ENCODE data around the gene TMEM88.
A peak's percentile ranks its signal among the peaks of the same experiment; 100 is the strongest.

Gene TMEM88

DNA sequence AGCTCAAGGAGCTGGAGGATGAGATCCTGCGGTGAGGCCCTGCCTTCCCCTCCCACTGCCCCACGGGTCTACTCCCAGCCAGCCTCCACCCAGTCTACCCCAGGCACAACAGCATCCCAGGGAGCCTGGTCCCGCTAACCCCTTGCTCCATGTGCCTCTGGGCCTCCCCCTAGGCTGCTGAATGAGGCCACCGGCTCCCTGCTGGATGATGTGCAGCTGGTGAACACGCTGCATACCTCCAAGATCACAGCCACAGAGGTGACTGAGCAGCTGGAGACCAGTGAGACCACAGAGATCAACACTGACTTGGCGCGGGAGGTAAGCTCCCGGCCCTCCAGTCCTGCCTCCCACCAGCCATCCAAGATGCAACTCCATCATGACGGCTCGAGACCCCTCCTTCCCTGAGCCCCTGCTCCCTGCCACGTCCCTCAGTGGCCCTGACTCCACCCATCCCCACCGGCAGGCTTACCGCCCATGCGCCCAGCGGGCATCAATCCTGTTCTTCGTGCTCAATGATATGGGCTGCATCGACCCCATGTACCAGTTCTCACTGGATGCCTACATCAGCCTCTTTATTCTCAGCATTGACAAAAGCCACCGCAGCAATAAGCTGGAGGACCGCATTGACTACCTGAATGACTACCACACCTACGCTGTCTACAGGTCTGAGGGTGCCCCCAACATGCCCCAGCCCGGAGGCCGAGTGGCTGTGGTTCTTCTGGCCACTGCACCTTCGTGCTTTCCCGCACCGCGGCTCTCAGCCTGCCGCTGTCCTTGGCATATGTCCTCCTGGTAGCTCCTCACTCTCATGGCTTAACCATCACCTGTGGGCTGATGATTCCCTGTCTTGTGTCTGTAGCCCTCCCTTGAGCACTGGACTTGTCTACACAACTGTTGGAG lies 35.9 kb upstream of the TMEM88 start:
- Histone ChIP-seq H3K9ac (ENCODE audit: low read length) (no peak overlapping the region), H2AK5ac (ENCODE audit: low read length) (no peak overlapping the region), H3K23ac (ENCODE audit: low read length) (no peak overlapping the region), H3K4me3 (ENCODE audit: low read length) (no peak overlapping the region), H3K27me3 (ENCODE audit: insufficient read depth, low read length, poor library complexity) (no peaks in the 10 kb centered on the region), H3K27ac (ENCODE audit: low read depth, low read length) (no peak overlapping the region), H3K18ac (ENCODE audit: low read length) (no peak overlapping the region), H3K4me2 (ENCODE audit: low read length) (no peak overlapping the region), H4K5ac (ENCODE audit: low read length) (no peak overlapping the region), H2BK120ac (ENCODE audit: low read depth, low read length) (no peak overlapping the region), H3K79me1 (ENCODE audit: low read length) (no peaks in the 10 kb centered on the region), H4K8ac (ENCODE audit: low read depth, low read length) (no peak overlapping the region), H3K79me2 (ENCODE audit: control insufficient read depth, insufficient read depth, low read length) (no peaks in the 10 kb centered on the region), H3K36me3 (ENCODE audit: control insufficient read depth, insufficient read depth, low read length) (no peaks in the 10 kb centered on the region), H3K4ac (ENCODE audit: low read depth, low read length) (no peak overlapping the region), H3K4me1 (ENCODE audit: control insufficient read depth, low read depth, low read length) (no peaks in the 10 kb centered on the region), H3K56ac (ENCODE audit: low read length) (no peak overlapping the region), H2BK15ac (replicated peaks; ENCODE audit: low read depth) (no peak overlapping the region), H2BK5ac (ENCODE audit: low read length) (no peak overlapping the region)
- no CpG with 5 or more reads among the region's 27 CpGs for WGBS (ENCODE audit: extremely low coverage, insufficient coverage, low lambda C conversion rate)
- no peak for DNase-seq

- no peaks in the 10 kb centered on the region for H3K36me3 ChIP-seq (ENCODE audit: control insufficient read depth, insufficient read depth, low read length)
- H4K8ac ChIP-seq (ENCODE audit: low read depth, low read length): no peak overlapping the region
- no peak for DNase-seq
- no peak overlapping the region for H3K23ac ChIP-seq (ENCODE audit: low read length)
- WGBS (ENCODE audit: extremely low coverage, insufficient coverage, low lambda C conversion rate): no CpG with 5 or more reads among the region's 5 CpGs
- H3K9ac ChIP-seq (ENCODE audit: low read length): no peak overlapping the region
- H3K4me1 ChIP-seq (ENCODE audit: control insufficient read depth, low read depth, low read length): no peaks in the 10 kb centered on the region
- no peak overlapping the region for H3K27ac ChIP-seq (ENCODE audit: low read depth, low read length)
- H2BK120ac ChIP-seq (ENCODE audit: low read depth, low read length): no peak overlapping the region
- H3K18ac ChIP-seq (ENCODE audit: low read length): no peak overlapping the region
- no peaks in the 10 kb centered on the region for H3K79me1 ChIP-seq (ENCODE audit: low read length)
- H3K4me3 ChIP-seq (ENCODE audit: low read length): no peak overlapping the region
- no peak overlapping the region for H3K56ac ChIP-seq (ENCODE audit: low read length)
- no peak overlapping the region for H2AK5ac ChIP-seq (ENCODE audit: low read length)
- H3K4ac ChIP-seq (ENCODE audit: low read depth, low read length): no peak overlapping the region
- H4K5ac ChIP-seq (ENCODE audit: low read length): no peak overlapping the region
- H3K4me2 ChIP-seq (ENCODE audit: low read length): no peak overlapping the region
- H3K27me3 ChIP-seq (ENCODE audit: insufficient read depth, low read length, poor library complexity): no peaks in the 10 kb centered on the region
- no peaks in the 10 kb centered on the region for H3K79me2 ChIP-seq (ENCODE audit: control insufficient read depth, insufficient read depth, low read length)
- no peak overlapping the region for H2BK5ac ChIP-seq (ENCODE audit: low read length)
- no peak overlapping the region for H2BK15ac ChIP-seq (replicated peaks; ENCODE audit: low read depth)
Measured at GRCh38 chr17:7820231-7820630, 34.6 kb upstream of the TMEM88 start.

DNA sequence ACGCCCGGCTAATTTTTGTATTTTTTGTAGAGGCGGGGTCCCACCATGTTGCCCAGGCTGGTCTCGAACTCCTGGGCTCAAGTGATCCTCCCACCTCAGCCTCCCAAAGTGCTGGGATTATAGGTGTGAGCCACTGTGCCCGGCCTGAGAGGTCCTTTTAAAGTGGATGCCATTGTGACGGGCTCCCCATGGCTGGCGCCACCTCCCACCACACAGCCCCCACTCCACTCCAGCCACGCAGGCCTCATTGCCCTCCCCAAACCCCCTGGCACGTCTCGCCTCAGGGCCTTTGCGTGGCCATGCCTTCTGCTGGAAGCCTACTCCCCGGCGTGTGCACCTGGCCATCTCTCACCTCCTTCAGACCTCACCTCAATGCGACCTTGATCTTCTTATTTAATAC lies 32.7 kb upstream of the TMEM88 start:
- no peak for DNase-seq
- Histone ChIP-seq H3K9ac (ENCODE audit: low read length) (no peak overlapping the region), H3K4ac (ENCODE audit: low read depth, low read length) (no peak overlapping the region), H2BK15ac (replicated peaks; ENCODE audit: low read depth) (no peak overlapping the region), H2AK5ac (ENCODE audit: low read length) (no peak overlapping the region), H4K5ac (ENCODE audit: low read length) (no peak overlapping the region), H2BK120ac (ENCODE audit: low read depth, low read length) (no peak overlapping the region), H3K23ac (ENCODE audit: low read length) (no peak overlapping the region), H3K79me2 (ENCODE audit: control insufficient read depth, insufficient read depth, low read length) (no peaks in the 10 kb centered on the region), H3K4me2 (ENCODE audit: low read length) (no peak overlapping the region), H3K36me3 (ENCODE audit: control insufficient read depth, insufficient read depth, low read length) (no peaks in the 10 kb centered on the region), H3K27ac (ENCODE audit: low read depth, low read length) (no peak overlapping the region), H4K8ac (ENCODE audit: low read depth, low read length) (no peak overlapping the region), H3K18ac (ENCODE audit: low read length) (no peak overlapping the region), H3K4me3 (ENCODE audit: low read length) (no peak overlapping the region), H3K27me3 (ENCODE audit: insufficient read depth, low read length, poor library complexity) (no peaks in the 10 kb centered on the region), H3K79me1 (ENCODE audit: low read length) (no peaks in the 10 kb centered on the region), H2BK5ac (ENCODE audit: low read length) (no peak overlapping the region), H3K4me1 (ENCODE audit: control insufficient read depth, low read depth, low read length) (no peaks in the 10 kb centered on the region), H3K56ac (ENCODE audit: low read length) (no peak overlapping the region)
- WGBS (ENCODE audit: extremely low coverage, insufficient coverage, low lambda C conversion rate): 100% methylated on average over 1 of the region's 14 CpGs

GRCh38 chr17:7823581-7824001 lies 31.3 kb upstream of the TMEM88 start:
- Histone ChIP-seq H3K9ac (ENCODE audit: low read length) (no peak overlapping the region), H2BK5ac (ENCODE audit: low read length) (no peak overlapping the region), H3K4me1 (ENCODE audit: control insufficient read depth, low read depth, low read length) (no peaks in the 10 kb centered on the region), H3K56ac (ENCODE audit: low read length) (no peak overlapping the region), H2BK15ac (replicated peaks; ENCODE audit: low read depth) (no peak overlapping the region), H3K23ac (ENCODE audit: low read length) (no peak overlapping the region), H3K4me3 (ENCODE audit: low read length) (no peak overlapping the region), H3K27me3 (ENCODE audit: insufficient read depth, low read length, poor library complexity) (no peaks in the 10 kb centered on the region), H3K4me2 (ENCODE audit: low read length) (no peak overlapping the region), H2BK120ac (ENCODE audit: low read depth, low read length) (no peak overlapping the region), H3K4ac (ENCODE audit: low read depth, low read length) (no peak overlapping the region), H3K18ac (ENCODE audit: low read length) (no peak overlapping the region), H3K79me2 (ENCODE audit: control insufficient read depth, insufficient read depth, low read length) (no peaks in the 10 kb centered on the region), H4K5ac (ENCODE audit: low read length) (no peak overlapping the region), H4K8ac (ENCODE audit: low read depth, low read length) (no peak overlapping the region), H3K79me1 (ENCODE audit: low read length) (no peaks in the 10 kb centered on the region), H3K36me3 (ENCODE audit: control insufficient read depth, insufficient read depth, low read length) (no peaks in the 10 kb centered on the region), H3K27ac (ENCODE audit: low read depth, low read length) (no peak overlapping the region), H2AK5ac (ENCODE audit: low read length) (no peak overlapping the region)
- DNase-seq: peak; percentile 85
- WGBS (ENCODE audit: extremely low coverage, insufficient coverage, low lambda C conversion rate): no CpG with 5 or more reads among the region's 20 CpGs

DNA sequence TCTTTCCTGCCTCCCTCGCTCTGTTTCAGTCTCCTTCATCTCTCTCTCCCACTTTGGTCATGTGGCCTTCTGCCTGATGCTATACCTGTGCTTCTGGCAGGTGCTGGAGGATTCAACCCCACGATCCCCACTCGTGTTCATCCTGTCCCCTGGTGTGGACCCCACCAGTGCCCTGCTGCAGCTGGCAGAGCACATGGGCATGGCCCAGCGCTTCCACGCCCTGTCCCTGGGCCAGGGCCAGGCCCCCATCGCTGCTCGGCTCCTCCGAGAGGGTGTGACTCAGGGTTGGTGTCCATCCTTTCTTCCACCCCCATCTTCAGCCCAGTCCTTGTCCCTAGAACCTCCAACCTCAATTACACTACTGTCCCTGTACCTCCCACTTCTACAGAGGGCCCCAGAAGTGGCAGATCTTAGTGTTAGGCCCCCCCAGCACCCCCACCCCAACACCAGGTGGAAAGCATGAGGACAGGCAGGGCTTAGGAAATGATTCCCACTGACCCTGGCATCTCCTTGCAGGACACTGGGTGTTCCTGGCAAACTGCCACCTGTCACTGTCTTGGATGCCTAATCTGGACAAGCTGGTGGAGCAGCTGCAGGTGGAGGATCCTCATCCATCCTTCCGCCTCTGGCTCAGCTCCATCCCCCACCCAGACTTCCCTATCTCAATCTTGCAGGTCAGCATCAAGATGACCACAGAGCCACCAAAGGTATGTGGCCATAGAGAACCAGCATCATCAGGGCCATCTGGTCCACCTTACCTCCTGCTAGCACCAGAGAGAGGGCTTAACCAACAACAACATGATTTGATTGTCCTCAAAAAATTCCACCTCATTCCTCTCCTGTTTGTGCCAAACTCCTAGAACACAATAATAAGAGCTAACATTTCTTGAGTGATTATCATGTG lies 30.6 kb upstream of the TMEM88 start:
- no peak overlapping the region for H3K4me3 ChIP-seq (ENCODE audit: low read length)
- H2BK15ac ChIP-seq (replicated peaks; ENCODE audit: low read depth): no peak overlapping the region
- H3K36me3 ChIP-seq (ENCODE audit: control insufficient read depth, insufficient read depth, low read length): no peaks in the 10 kb centered on the region
- H3K27ac ChIP-seq (ENCODE audit: low read depth, low read length): no peak overlapping the region
- H4K5ac ChIP-seq (ENCODE audit: low read length): no peak overlapping the region
- H3K4me1 ChIP-seq (ENCODE audit: control insufficient read depth, low read depth, low read length): no peaks in the 10 kb centered on the region
- no peak overlapping the region for H3K56ac ChIP-seq (ENCODE audit: low read length)
- H2AK5ac ChIP-seq (ENCODE audit: low read length): no peak overlapping the region
- no peak overlapping the region for H2BK5ac ChIP-seq (ENCODE audit: low read length)
- no peak overlapping the region for H3K9ac ChIP-seq (ENCODE audit: low read length)
- no peaks in the 10 kb centered on the region for H3K27me3 ChIP-seq (ENCODE audit: insufficient read depth, low read length, poor library complexity)
- H3K79me2 ChIP-seq (ENCODE audit: control insufficient read depth, insufficient read depth, low read length): no peaks in the 10 kb centered on the region
- no peak overlapping the region for H3K4ac ChIP-seq (ENCODE audit: low read depth, low read length)
- H2BK120ac ChIP-seq (ENCODE audit: low read depth, low read length): no peak overlapping the region
- H3K18ac ChIP-seq (ENCODE audit: low read length): no peak overlapping the region
- H4K8ac ChIP-seq (ENCODE audit: low read depth, low read length): no peak overlapping the region
- no peak for DNase-seq
- H3K23ac ChIP-seq (ENCODE audit: low read length): no peak overlapping the region
- H3K79me1 ChIP-seq (ENCODE audit: low read length): no peaks in the 10 kb centered on the region
- no peak overlapping the region for H3K4me2 ChIP-seq (ENCODE audit: low read length)
- WGBS (ENCODE audit: extremely low coverage, insufficient coverage, low lambda C conversion rate): no CpG with 5 or more reads among the region's 9 CpGs

All from mesendoderm (in vitro differentiated cells).